ENCODE results near the gene HPSE2. TPM values are rescaled to one million over a fixed set of nuclear protein-coding genes. Genes with fewer than 3 reads are reported as not detected.

HPSE2 gene
- total RNA-seq, 1 donor from 2014 or later = not detected

DNA sequence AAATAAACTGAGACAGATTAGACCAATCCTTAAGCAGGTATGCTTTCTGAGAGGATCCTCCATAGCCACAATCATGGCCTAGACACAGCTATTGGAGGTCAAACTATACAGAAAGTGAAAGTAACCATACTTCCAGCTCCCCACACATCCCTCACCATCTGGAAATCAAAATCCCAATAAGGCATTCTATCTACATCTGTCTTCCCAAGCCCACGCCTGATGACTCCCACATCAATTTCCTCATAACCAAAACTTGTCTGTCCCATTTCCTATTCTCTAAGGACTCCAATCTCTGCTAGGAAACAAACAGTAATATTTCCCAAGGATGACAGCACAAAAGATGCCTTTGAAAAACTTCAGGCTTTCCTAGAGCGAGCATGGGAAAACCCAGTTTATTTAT, 541.6 kb downstream of the HPSE2 start:
- no peak for TF ChIP-seq CTCF (IDR thresholded peaks at IDR 0.05; ENCODE audit: insufficient read depth, low read length, poor library complexity, severe bottlenecking)
- no peak for DNase-seq (ENCODE audit: low read depth)
- H3K27me3 ChIP-seq (ENCODE audit: control insufficient read depth, insufficient read depth, low read length) = no peaks in the 10 kb centered on the region
- H3K36me3 ChIP-seq (ENCODE audit: control insufficient read depth, insufficient read depth, low read length) = no peaks in the 10 kb centered on the region
- no peak overlapping the region for H3K4me3 ChIP-seq (ENCODE audit: low read depth, low read length)

GRCh38 chr10:98687685-98688084, 548.0 kb downstream of the HPSE2 start:
- no peak for TF ChIP-seq CTCF (IDR thresholded peaks at IDR 0.05; ENCODE audit: insufficient read depth, low read length, poor library complexity, severe bottlenecking)
- Histone ChIP-seq H3K4me3 (ENCODE audit: low read depth, low read length) (no peak overlapping the region), H3K27me3 (ENCODE audit: control insufficient read depth, insufficient read depth, low read length) (no peaks in the 10 kb centered on the region), H3K36me3 (ENCODE audit: control insufficient read depth, insufficient read depth, low read length) (no peaks in the 10 kb centered on the region)
- no peak for DNase-seq (ENCODE audit: low read depth)

DNA sequence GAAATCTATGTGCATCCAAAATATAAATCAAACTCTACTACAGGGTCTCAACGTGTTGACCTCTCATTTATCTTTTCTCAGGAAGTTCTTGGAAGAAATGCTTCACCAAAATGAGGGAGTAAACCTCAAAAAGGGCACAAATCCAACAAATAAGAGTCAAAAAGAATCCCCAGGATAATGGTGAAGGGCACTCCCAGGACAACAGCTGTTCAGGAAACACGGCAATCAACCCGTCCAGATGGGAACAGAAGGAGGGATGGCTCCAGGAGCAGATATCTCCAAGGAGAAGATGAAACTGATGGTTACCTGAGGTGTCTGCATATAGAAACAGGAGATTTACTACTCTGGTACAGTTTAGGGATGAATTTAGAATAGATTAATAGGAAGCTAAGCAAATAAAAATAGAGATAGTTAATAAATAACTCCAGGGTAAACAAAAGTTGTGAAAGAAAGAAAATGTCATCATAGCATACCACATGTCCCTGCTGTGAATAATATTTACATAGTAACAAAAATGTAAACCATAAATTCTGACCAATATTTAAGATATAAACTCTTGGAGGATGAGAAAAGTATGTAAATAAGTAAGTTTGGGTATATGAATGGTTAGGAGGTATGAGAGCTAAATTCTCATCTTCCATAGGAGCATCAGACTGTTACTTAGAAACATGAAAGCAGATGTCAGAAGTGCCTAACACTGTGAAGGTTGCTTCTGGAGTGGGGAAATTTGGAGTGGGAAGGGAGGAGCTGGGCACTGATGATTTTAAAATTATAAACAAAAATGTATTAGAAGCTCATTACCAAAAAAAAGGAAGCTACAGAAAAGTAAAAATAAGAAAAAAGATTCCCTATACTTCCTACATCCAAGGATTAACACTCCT, 551.4 kb downstream of the HPSE2 start:
- TF ChIP-seq CTCF (IDR thresholded peaks at IDR 0.05; ENCODE audit: insufficient read depth, low read length, poor library complexity, severe bottlenecking) = no peak
- H3K4me3 ChIP-seq (ENCODE audit: low read depth, low read length) = no peak overlapping the region
- H3K36me3 ChIP-seq (ENCODE audit: control insufficient read depth, insufficient read depth, low read length) = no peaks in the 10 kb centered on the region
- no peaks in the 10 kb centered on the region for H3K27me3 ChIP-seq (ENCODE audit: control insufficient read depth, insufficient read depth, low read length)
- DNase-seq (ENCODE audit: low read depth) = no peak

DNA sequence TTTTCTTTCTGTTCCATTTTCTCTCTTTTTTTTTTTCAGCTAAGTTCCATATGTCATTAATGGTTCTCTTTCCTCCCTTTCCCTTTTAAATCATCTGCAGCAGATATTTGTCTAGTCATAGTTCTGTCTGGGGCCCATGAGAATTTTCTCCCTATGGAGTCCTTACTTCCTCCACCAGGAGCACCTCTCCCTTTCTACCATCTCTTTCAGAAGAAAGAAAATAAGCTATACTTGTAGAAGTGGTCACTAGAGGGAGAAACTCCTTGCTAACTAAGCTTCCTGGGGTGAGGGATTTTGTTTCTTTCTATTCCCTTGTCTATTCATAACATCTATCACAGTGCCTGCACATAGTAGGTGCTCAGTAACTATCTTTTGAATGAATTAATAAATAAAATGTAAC, 558.8 kb downstream of the HPSE2 start:
- H3K4me3 ChIP-seq (ENCODE audit: low read depth, low read length) = no peak overlapping the region
- no peaks in the 10 kb centered on the region for H3K36me3 ChIP-seq (ENCODE audit: control insufficient read depth, insufficient read depth, low read length)
- no peak for DNase-seq (ENCODE audit: low read depth)
- no peaks in the 10 kb centered on the region for H3K27me3 ChIP-seq (ENCODE audit: control insufficient read depth, insufficient read depth, low read length)
- no peak for TF ChIP-seq CTCF (IDR thresholded peaks at IDR 0.05; ENCODE audit: insufficient read depth, low read length, poor library complexity, severe bottlenecking)

GRCh38 chr10:98675902-98676301, 559.8 kb downstream of the HPSE2 start:
- Histone ChIP-seq H3K27me3 (ENCODE audit: control insufficient read depth, insufficient read depth, low read length) (no peaks in the 10 kb centered on the region), H3K36me3 (ENCODE audit: control insufficient read depth, insufficient read depth, low read length) (no peaks in the 10 kb centered on the region), H3K4me3 (ENCODE audit: low read depth, low read length) (no peak overlapping the region)
- no peak for DNase-seq (ENCODE audit: low read depth)
- no peak for TF ChIP-seq CTCF (IDR thresholded peaks at IDR 0.05; ENCODE audit: insufficient read depth, low read length, poor library complexity, severe bottlenecking)
